ENCODE data around the gene ARSA. TPM values are rescaled to one million over a fixed set of nuclear protein-coding genes. Genes with fewer than 3 reads are reported as not detected.

The ARSA gene
- total RNA-seq, 1 donor from 2014 or later, result 39.8 TPM

- Mint-ChIP-seq H3K27me3 (ENCODE audit: low read depth) (no peaks in the 10 kb centered on the region), H3K9me3 (ENCODE audit: low read depth) (no peaks in the 10 kb centered on the region), H3K4me1 (ENCODE audit: low read depth) (peaks cover 5% of the 10 kb centered on the region), H3K27ac (ENCODE audit: unreplicated experiment) (no peak overlapping the region), H3K36me3 (ENCODE audit: low read depth) (peaks cover 16% of the 10 kb centered on the region), H3K4me3 (ENCODE audit: unreplicated experiment) (no peak overlapping the region)
- TF ChIP-seq CTCF (IDR thresholded peaks at IDR 0.05), result no peak
- DNase-seq (ENCODE audit: low spot score), result no peak
Measured at GRCh38 chr22:50575426-50575941, 52.5 kb downstream of the ARSA start.

Other genes starting within 250 kb of the ARSA start
- 103 to 110 TPM (median 104 TPM) in 3 replicates for gene SBF1, start 153.1 kb downstream of the ARSA start, total RNA-seq
- 1.5 to 46.5 TPM (median 46.5 TPM) in 3 replicates for gene ADM2, start 146.6 kb downstream of the ARSA start, total RNA-seq
- 0.99 to 1.6 TPM in 2 of 3 replicates, not detected in the other for gene MIOX, start 141.3 kb downstream of the ARSA start, total RNA-seq
- gene LMF2, start 120.5 kb downstream of the ARSA start, total RNA-seq, result 111 to 124 TPM (median 120 TPM) in 3 replicates
- gene NCAPH2, start 119.9 kb downstream of the ARSA start, total RNA-seq, result 37.4 to 51.2 TPM (median 38.9 TPM) in 3 replicates
- 4.4 to 5.4 TPM in 2 of 3 replicates, not detected in the other for gene SCO2, start 102.6 kb downstream of the ARSA start, total RNA-seq
- gene TYMP, start 98.1 kb downstream of the ARSA start, total RNA-seq, result 12.5 to 39.5 TPM (median 39.3 TPM) in 3 replicates
- gene KLHDC7B, start 82.3 kb downstream of the ARSA start, total RNA-seq, result 0.34 to 7.2 TPM (median 6.3 TPM) in 3 replicates
- gene SYCE3, start 65.2 kb downstream of the ARSA start, total RNA-seq, result not detected in 3 replicates
- 33.9 to 42.6 TPM (median 34.7 TPM) in 3 replicates for gene CPT1B, start 49.7 kb downstream of the ARSA start, total RNA-seq
- gene CHKB, start 45.3 kb downstream of the ARSA start, total RNA-seq, result 47.4 to 64.5 TPM (median 47.9 TPM) in 3 replicates
- 3.0 to 4.3 TPM (median 4.1 TPM) in 3 replicates for gene MAPK8IP2, start 27.4 kb downstream of the ARSA start, total RNA-seq
- gene SHANK3, start 44.7 kb upstream of the ARSA start, total RNA-seq, result 3.9 to 7.5 TPM (median 7.0 TPM) in 3 replicates
- gene ACR, start 110.1 kb upstream of the ARSA start, total RNA-seq, result 0.45 to 0.74 TPM (median 0.63 TPM) in 3 replicates
- 29.8 to 32.1 TPM (median 30.3 TPM) in 3 replicates for gene RABL2B, start 155.5 kb upstream of the ARSA start, total RNA-seq